BLaER1 (cell line): ENCODE results near the gene ARMC12.
A peak's percentile ranks its signal among the peaks of the same experiment; 100 is the strongest.

Experiments used
- H3K27ac ChIP-seq: shearing (Covaris generic); formaldehyde crosslinking; 2 replicates; pipeline ENCODE4 v1.8.1; 2022
- H3K27me3 ChIP-seq: shearing (Covaris generic); formaldehyde crosslinking; 2 replicates; pipeline ENCODE4 v1.8.1; 2022
- H3K36me3 ChIP-seq: shearing (Covaris generic); formaldehyde crosslinking; 2 replicates; pipeline ENCODE4 v1.8.1; 2022
- H3K4me1 ChIP-seq: shearing (Covaris generic); formaldehyde crosslinking; 2 replicates; pipeline ENCODE4 v1.8.1; 2022
- H3K4me2 ChIP-seq: shearing (Covaris generic); formaldehyde crosslinking; 2 replicates; pipeline ENCODE4 v1.8.1; 2022
- H3K4me3 ChIP-seq: shearing (Covaris generic); formaldehyde crosslinking; 2 replicates; pipeline ENCODE4 v1.8.1; 2022
- H3K9ac ChIP-seq: shearing (Covaris generic); formaldehyde crosslinking; 2 replicates; pipeline ENCODE4 v1.8.1; 2022
- H3K9me3 ChIP-seq: shearing (Covaris generic); formaldehyde crosslinking; 2 replicates; pipeline ENCODE4 v1.8.1; 2022
- H4K20me1 ChIP-seq: shearing (Covaris generic); formaldehyde crosslinking; 2 replicates; pipeline ENCODE4 v1.8.1; 2022
- Cebpa-rat ChIP-seq: shearing (Covaris generic); IDR thresholded peaks from 2 replicates; pipeline ENCODE4 v1.8.1; 2022

ARMC12 gene

DNA sequence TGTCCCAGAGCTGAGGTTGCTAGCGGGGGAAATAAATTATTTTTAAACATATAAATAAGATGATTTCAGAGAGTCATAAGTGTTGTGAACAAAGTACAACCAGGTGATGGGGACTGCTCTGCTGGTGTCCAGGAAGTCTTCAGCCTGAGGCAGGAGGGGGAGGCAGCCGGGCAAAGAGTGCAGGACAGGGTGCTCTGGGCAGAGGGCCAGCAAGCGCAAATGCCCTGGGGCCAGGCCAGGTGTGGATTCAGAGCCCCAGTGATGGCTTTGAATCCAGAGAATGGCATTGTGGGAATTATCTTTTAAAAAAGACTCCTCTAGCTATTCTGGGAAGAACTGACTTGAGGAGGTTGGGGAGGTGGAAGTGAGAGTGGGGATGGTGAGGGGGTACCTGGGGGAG lies 45.6 kb downstream of the ARMC12 start:
- Histone ChIP-seq H3K27me3 (peaks cover 11% of the 10 kb centered on the region; the same call in 1 of the 2 replicates), H3K36me3 (no peaks in the 10 kb centered on the region), H3K9me3 (no peaks in the 10 kb centered on the region), H3K4me1 (no peaks in the 10 kb centered on the region), H3K27ac (no peak overlapping the region), H3K9ac (no peak overlapping the region), H3K4me2 (no peak overlapping the region), H4K20me1 (no peaks in the 10 kb centered on the region), H3K4me3 (no peak overlapping the region)
- TF ChIP-seq Cebpa-rat: no peak

DNA sequence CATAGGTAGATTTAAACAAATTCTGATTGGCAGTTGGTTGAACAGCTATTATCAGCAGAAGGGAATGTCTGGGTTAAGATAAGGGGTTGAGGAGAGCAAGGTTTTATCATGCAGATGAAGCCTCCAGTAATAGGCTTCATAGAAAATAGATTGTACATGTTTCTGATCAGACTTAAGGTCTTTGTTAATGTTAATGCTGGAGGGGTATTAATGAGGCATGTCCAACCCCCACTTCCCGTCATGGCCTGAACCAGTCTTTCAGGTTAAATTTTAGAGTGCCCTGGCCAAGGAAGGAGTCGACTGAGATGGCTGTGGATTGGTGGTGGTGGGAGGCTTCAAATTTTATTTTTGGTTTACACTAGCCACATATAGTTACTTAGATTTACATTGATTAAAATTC lies 47.4 kb downstream of the ARMC12 start:
- H3K27ac ChIP-seq: no peak overlapping the region
- H3K27me3 ChIP-seq: peaks cover 13% of the 10 kb centered on the region; the same call in 1 of the 2 replicates
- H3K9me3 ChIP-seq: no peaks in the 10 kb centered on the region
- no peaks in the 10 kb centered on the region for H3K36me3 ChIP-seq
- no peaks in the 10 kb centered on the region for H4K20me1 ChIP-seq
- TF ChIP-seq Cebpa-rat: no peak
- no peak overlapping the region for H3K9ac ChIP-seq
- no peak overlapping the region for H3K4me2 ChIP-seq
- H3K4me1 ChIP-seq: no peaks in the 10 kb centered on the region
- no peak overlapping the region for H3K4me3 ChIP-seq

DNA sequence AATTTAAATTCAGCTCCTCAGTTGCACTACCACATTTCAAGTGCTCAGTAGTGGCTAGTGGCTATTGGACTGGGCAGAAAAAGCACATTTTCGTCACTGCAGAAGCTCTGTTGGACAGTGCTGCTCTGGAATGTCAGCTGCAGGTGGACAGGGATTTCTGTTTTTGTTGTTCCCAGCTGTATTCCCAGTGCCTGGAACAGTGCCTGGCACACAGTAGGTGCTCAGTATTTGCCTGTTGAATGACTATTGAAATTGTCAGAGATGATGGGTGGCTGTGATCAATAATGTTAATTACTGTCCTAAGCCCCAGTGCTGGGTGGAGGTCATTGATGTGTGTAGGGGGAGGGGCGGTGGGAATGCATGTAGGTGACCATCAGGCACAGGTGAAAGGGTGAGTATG lies 49.4 kb downstream of the ARMC12 start:
- Histone ChIP-seq H3K36me3 (no peaks in the 10 kb centered on the region), H3K4me3 (no peak overlapping the region), H3K27ac (no peak overlapping the region), H3K4me1 (no peaks in the 10 kb centered on the region), H3K27me3 (peaks cover 13% of the 10 kb centered on the region; the same call in 1 of the 2 replicates), H3K4me2 (no peak overlapping the region), H3K9me3 (no peaks in the 10 kb centered on the region), H4K20me1 (no peaks in the 10 kb centered on the region), H3K9ac (no peak overlapping the region)
- TF ChIP-seq Cebpa-rat: no peak

DNA sequence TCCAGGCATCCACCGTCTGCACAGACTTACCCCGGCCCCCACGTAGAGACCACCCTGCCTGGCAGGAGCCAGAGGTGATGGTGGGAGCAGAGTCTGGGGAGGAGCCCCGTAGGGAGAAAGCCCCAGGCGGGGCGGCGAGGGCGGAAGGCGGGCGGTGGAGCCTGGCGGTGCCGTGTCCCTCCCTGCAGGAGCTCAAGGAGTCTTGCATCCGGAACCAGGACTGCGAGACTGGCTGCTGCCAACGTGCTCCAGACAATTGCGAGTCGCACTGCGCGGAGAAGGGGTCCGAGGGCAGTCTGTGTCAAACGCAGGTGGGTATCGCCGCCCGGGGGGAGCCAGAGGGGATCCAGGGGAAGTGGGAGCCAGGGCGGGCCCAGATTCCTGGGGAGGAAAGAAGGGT lies 50.0 kb downstream of the ARMC12 start:
- no peaks in the 10 kb centered on the region for H3K9me3 ChIP-seq
- no peak overlapping the region for H3K9ac ChIP-seq
- H3K4me3 ChIP-seq: no peak overlapping the region
- no peak overlapping the region for H3K27ac ChIP-seq
- H3K36me3 ChIP-seq: no peaks in the 10 kb centered on the region
- H3K4me2 ChIP-seq: no peak overlapping the region
- no peaks in the 10 kb centered on the region for H4K20me1 ChIP-seq
- H3K4me1 ChIP-seq: no peaks in the 10 kb centered on the region
- no peak for TF ChIP-seq Cebpa-rat
- peaks cover 13% of the 10 kb centered on the region; the same call in 1 of the 2 replicates for H3K27me3 ChIP-seq

DNA sequence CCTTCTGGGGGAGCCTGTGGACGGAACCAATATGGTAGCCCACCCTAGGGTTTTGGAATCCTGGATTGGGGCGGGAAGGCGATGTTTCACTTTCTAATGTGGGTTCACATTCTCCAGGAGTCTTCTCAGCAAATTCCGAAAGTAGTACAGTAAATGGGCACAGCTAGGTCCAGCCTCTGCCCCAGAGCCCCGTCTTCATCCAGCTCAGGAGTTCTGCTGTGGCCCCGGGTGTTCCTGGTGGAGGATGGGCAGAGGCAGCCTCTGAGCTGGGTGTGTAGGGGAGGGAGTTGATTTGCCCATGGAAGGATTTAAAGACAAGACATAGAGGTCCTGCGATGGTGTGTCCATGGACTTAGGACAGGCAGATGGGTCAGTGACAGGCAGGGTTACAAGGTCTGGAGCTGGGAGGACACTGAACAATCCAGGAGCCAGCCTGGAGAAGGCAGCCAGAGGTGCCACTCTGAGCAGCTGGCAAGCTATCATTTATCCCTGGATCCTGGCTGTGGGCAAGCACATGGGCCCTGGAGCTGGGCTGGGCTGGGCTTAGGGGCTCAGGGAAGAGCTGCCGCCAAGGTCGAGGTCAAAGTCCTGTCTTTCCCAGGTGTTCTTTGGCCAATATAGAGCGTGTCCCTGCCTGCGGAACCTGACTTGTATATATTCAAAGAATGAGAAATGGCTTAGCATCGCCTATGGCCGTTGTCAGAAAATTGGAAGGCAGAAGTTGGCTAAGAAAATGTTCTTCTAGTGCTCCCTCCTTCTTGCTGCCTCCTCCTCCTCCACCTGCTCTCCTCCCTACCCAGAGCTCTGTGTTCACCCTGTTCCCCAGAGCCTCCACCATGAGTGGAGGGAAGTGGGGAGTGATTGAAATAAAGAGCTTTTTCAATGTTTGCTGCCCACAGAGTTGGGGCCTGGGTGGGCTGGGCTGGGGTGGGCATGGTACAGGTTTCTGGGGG lies 50.7 kb downstream of the ARMC12 start:
- Histone ChIP-seq H3K36me3 (no peaks in the 10 kb centered on the region), H3K9me3 (no peaks in the 10 kb centered on the region), H3K9ac (no peak overlapping the region), H3K4me1 (no peaks in the 10 kb centered on the region), H3K27ac (no peak overlapping the region), H3K27me3 (peaks cover 13% of the 10 kb centered on the region; the same call in 1 of the 2 replicates), H4K20me1 (no peaks in the 10 kb centered on the region), H3K4me3 (no peak overlapping the region), H3K4me2 (no peak overlapping the region)
- TF ChIP-seq Cebpa-rat: no peak

DNA sequence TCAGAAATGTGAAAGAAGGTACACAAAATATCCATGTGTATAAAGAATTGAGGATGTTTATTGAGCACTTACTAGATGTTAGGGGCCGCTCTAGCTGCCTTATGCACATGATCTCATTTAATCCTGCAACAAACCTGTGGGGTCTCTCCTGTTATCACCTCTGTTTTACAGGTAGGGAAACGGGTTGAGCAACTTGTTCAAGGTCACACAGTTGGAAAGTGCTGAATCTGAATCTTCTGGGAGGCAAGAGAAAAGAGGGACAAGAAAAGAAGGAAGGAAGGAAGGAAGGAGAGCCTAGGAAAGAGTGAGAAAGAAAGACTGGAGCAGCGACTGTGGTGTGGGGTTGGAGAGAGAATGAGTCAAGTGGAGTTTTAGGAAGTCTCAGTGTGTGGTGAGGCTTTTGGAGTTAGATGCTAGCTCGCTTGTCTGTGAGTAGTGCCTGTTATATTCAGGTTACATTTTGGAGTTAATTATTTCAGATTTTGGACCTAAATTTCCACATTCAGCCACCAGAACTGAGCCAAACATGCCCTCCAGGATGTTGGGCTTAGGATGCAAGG lies 51.7 kb downstream of the ARMC12 start:
- H3K9me3 ChIP-seq: no peaks in the 10 kb centered on the region
- no peak overlapping the region for H3K4me2 ChIP-seq
- TF ChIP-seq Cebpa-rat: no peak
- no peaks in the 10 kb centered on the region for H3K4me1 ChIP-seq
- peaks cover 13% of the 10 kb centered on the region; the same call in 1 of the 2 replicates for H3K27me3 ChIP-seq
- H3K27ac ChIP-seq: no peak overlapping the region
- H4K20me1 ChIP-seq: no peaks in the 10 kb centered on the region
- H3K36me3 ChIP-seq: no peaks in the 10 kb centered on the region
- no peak overlapping the region for H3K9ac ChIP-seq
- no peak overlapping the region for H3K4me3 ChIP-seq

DNA sequence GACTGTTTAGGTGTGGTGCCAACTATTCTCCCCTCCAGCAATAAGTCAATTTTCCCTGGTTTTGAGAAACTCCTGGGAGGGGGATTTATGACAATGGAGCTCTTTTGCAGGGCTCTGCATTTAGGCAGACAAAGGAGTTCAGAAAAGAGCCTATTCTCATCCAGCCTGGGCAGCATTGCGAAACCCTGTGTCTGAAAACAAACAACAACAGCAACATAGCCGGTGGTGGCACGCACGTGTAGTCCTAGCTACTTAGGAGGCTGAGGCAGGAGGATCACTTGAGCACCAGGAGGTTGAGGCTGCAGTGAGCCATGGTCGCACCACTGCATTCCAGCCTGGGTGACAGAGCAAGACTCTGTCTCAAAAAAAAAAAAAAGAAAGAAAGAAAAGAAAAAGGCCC lies 53.9 kb downstream of the ARMC12 start:
- H3K9me3 ChIP-seq: no peaks in the 10 kb centered on the region

DNA sequence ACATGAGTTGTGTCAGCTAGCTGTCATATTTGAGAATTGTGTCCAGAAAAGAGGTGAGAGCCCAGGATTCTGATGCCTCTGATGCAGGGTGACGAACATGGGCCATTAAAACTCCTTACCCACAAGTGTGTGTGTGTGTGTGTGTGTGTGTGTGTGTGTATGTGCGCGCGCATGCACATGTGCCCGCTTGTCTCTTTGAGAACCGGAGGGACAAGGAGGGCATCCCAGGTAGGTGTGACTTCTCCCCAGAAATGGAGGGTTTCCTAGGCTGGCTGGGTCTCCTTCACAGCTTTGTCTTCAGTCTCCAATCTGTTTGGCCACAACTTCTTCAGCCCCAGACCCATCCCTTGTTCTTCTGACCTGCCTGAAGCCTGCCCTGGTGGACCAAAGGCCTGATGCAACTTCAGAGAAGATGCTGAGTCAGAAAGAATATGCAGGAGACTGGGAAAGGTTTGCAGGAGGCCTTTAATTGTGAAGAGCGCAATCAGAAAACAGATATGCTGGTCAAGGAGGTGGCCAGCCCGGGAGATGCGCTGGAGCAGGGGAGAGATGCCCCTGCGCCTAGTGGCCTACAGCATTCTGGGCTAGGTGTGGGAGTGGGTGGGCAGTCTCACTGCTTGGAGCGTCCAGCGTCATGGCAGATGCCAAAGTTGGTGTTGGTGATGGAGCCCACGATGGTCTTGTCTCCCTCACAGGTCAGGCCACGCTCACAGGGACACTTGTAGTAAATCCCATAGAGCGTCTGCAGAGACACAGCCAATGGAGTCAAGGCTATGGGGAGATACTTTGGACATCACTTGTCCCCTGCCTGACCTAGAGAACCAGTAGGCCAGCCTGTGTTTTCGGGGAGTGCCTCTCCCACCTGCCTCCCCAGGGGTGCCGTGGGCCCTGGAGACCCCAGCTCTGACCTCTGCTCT lies 58.0 kb downstream of the ARMC12 start:
- Histone ChIP-seq H3K27ac (no peak overlapping the region), H3K27me3 (no peaks in the 10 kb centered on the region), H3K4me2 (no peak overlapping the region), H4K20me1 (no peaks in the 10 kb centered on the region), H3K9ac (no peak overlapping the region), H3K9me3 (no peaks in the 10 kb centered on the region), H3K4me3 (no peak overlapping the region), H3K36me3 (no peaks in the 10 kb centered on the region), H3K4me1 (peaks cover 6% of the 10 kb centered on the region; the same call in 1 of the 2 replicates)
- TF ChIP-seq Cebpa-rat: no peak

More for the DNA sequence above, 53.9 kb downstream of the ARMC12 start:
- H3K4me1 ChIP-seq: no peaks in the 10 kb centered on the region
- H3K4me3 ChIP-seq: no peak overlapping the region
- peak; percentile 88 for TF ChIP-seq Cebpa-rat
- peaks cover 13% of the 10 kb centered on the region; the same call in 1 of the 2 replicates for H3K27me3 ChIP-seq
- H4K20me1 ChIP-seq: no peaks in the 10 kb centered on the region
- no peak overlapping the region for H3K27ac ChIP-seq
- H3K9ac ChIP-seq: no peak overlapping the region
- H3K4me2 ChIP-seq: no peak overlapping the region
- H3K36me3 ChIP-seq: no peaks in the 10 kb centered on the region

DNA sequence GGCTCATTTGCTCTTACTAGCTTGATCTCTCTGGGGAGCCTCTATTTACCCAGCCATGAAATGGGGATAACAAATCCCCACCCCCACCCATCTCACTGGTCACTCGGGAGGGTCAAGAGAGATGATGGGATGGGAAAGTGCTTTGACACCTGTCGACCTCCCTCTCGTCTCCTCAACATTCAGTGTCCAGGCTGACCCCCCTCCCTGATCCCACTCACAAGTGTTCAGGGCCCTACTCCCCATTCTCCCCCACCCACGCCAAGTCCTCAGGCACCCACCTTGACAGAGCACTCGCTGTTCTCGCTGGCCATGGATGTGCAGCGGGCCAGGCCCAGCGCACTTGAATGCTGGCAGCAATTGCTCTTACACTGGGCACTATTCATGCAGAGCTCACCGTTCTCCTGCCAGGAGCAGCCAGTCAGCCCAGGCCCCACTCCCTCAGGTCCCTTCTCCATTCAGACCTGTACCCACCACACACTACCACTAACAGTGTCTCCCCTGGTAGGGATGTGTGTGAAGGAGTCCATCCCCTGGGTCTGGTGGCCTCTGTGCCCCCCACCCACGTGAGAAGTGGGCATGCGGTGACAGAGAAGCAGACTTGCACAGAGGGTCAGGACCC lies 58.7 kb downstream of the ARMC12 start:
- no peak overlapping the region for H3K27ac ChIP-seq
- H3K4me3 ChIP-seq: no peak overlapping the region
- no peak overlapping the region for H3K4me2 ChIP-seq
- no peaks in the 10 kb centered on the region for H3K27me3 ChIP-seq
- no peak overlapping the region for H3K9ac ChIP-seq
- H3K9me3 ChIP-seq: no peaks in the 10 kb centered on the region
- H3K36me3 ChIP-seq: no peaks in the 10 kb centered on the region
- TF ChIP-seq Cebpa-rat: no peak
- H4K20me1 ChIP-seq: no peaks in the 10 kb centered on the region
- peaks cover 6% of the 10 kb centered on the region; the same call in 1 of the 2 replicates for H3K4me1 ChIP-seq
